GM19397 (cell line): ENCODE measurements around the gene MPG.
"Not testable (repeated sequence)": the region's sequence is repeated elsewhere in the genome, so short reads cannot be mapped to it uniquely, and the experiment has no call there.

ENCODE experiments used
- ATAC-seq: cut with Tn5 transposase; IDR thresholded peaks from one replicate; pipeline ENCODE4 v1.9.1; 2021; ENCODE audit warnings: mild to moderate bottlenecking, moderate library complexity; ENCODE audit not compliant: unreplicated experiment

Gene MPG, protein sequence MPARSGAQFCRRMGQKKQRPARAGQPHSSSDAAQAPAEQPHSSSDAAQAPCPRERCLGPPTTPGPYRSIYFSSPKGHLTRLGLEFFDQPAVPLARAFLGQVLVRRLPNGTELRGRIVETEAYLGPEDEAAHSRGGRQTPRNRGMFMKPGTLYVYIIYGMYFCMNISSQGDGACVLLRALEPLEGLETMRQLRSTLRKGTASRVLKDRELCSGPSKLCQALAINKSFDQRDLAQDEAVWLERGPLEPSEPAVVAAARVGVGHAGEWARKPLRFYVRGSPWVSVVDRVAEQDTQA

GRCh38 chr16:77807-78443, at the start of gene MPG:
Gene MPG, plus strand, starts transcription at chr16:78225. Its CDS starts 85 bp downstream, at chr16:78310.
- peak; percentile 77 for ATAC-seq

- not testable (repeated sequence) for ATAC-seq
Observed at GRCh38 chr16:30627-31026, 47.4 kb upstream of the MPG start.

- ATAC-seq = not testable (repeated sequence)
Observed at GRCh38 chr16:33154-33876, 44.7 kb upstream of the MPG start.

DNA sequence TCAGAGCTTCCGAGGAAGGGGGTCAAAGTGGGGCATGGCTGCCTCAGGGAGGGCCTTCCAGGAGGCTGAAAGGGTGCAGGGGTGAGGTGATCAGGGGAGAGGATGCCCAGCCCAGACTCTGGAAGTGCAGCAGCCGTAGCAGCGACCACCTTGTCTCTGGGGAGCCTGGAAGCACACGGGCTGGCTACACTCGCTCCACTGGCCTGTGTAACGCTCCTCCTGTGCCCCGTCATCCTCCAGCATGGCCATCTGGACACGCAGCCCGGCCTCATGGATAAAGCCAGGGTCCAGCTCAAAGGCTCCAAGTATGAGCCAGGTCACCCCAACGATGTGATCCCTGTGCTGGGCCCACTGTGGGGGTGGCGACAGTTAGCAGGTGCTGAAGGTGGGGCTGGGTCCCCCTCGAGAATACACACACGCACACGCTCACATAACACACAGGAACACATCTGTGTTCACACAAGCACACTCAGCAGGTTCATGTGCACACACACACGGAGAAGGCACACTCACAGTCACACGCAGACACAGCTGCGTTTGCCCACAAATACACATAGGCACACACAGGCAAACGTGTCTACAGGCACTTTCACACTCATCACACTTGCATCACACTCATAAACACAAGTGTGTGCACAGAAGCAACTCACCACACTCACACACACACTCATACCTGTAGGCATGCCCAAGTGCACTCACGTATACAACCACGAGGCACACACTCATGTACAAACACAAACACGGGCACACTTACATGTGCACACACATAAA, 44.0 kb upstream of the MPG start:
- no peak for ATAC-seq

DNA sequence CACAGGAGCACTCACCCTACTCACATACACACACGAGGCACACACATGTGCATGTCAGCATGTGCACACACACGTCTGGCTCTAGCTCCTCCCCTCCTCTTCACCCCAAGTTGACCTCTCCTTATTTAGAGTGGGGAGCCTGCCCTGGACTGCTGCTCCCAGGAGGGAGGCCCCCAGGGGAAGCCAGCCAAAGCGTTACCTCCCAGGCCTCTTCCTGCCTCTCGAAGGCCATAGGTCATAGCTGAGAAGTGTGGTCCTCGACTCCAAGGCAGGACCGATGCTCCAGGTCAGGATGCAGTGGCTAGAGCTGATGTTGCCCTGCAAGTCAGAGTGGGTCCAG, 43.4 kb upstream of the MPG start:
- no peak for ATAC-seq

GRCh38 chr16:35011-35677, 42.9 kb upstream of the MPG start:
- no peak for ATAC-seq

GRCh38 chr16:35678-36305, 42.2 kb upstream of the MPG start:
- ATAC-seq = no peak

DNA sequence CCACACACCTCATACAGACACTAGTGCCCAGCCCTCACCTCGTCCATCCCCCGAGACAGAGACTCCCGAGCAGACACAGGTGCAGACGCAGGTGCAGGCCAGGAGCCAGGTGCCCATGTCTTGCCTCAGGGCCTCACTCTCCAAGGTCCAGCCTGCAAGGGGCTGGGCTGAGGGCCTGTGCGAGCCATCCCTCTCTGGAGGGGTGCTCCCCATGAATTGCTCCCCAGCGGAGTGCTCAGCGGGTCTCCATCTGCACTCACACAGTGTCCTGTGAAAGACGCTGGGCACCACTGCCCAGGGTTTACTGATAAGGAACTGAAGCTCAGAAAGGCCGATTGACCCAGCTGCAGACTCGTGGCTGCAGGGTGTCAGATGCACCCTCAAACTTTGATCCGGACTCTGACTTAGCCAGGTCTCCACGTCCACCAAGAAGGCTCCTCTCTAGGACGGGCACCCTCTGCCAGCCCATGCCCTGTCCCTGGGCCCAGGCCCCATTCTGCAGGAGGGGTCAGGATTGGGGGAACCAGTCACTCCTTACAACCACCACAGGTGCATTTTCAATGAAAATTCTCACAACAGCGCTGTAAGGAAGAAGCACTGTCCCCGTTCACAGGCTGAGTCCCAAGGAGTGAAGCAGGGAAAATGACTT, 41.6 kb upstream of the MPG start:
- ATAC-seq = no peak

GRCh38 chr16:37511-37910, 40.5 kb upstream of the MPG start:
- no peak for ATAC-seq

GRCh38 chr16:38206-38605, 39.8 kb upstream of the MPG start:
- not testable (repeated sequence) for ATAC-seq

GRCh38 chr16:38941-39892, 38.8 kb upstream of the MPG start:
- peak; percentile 63 for ATAC-seq

- ATAC-seq = no peak
Observed at GRCh38 chr16:41439-42068, 36.5 kb upstream of the MPG start.

DNA sequence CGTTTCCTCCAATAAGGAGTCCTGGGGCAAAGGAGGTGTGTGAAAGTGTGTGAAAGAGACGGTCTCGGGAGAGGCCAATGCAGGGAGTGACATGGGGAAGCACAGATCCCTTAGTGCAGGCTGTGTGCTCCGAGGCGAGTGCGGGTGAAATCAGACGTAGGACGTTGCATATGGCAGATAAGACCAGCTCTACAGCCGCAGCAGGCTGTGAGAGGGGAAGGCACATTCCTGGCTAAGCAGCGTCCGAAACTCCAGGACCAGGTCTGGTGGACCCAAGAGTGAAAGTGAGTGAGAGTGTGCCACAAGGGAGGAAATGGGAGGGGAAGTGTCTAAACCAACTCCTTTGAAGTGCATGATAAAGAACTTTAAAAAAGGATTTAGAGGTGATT, 36.0 kb upstream of the MPG start:
- no peak for ATAC-seq

GRCh38 chr16:42691-43090, 35.3 kb upstream of the MPG start:
- ATAC-seq = no peak

DNA sequence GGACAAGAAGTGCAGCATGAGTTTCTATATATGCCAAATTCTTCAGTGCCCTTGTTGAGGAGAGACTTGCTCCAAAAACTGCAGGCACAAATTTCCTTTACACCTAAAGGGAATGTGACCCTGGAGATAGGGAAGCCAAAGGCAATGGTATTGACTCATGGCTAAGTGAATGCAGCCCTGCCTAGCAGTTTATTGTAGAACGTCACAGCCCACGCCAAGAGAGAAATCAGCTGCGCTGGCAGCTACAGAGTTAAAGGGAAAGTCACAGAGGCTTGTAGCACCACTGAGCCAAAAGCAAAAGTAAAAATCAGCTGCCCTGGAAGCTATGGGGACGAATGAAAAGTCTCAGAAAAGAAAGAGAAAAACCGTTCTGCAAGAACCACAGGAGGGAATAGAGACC, 34.7 kb upstream of the MPG start:
- no peak for ATAC-seq

- no peak for ATAC-seq
Observed at GRCh38 chr16:44655-45054, 33.4 kb upstream of the MPG start.

DNA sequence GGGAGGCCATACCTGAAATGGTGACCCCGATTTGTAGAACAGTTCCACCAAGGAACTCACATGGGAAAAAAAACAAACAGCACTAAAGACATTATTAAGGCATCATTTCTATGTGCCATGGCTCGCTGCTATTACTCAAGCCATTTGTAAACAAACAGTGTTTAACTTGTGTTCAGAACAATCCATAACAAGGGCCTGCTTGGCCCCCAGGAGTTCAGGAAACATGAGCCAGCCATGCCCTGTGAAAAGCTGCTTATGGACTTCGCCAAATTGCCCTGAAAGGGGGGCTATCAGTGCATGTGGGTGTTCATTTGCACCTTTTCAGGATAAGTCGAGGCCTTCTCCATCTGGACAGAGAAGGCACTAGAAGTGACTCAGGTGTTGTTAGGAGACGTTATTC, 32.6 kb upstream of the MPG start:
- ATAC-seq = no peak

DNA sequence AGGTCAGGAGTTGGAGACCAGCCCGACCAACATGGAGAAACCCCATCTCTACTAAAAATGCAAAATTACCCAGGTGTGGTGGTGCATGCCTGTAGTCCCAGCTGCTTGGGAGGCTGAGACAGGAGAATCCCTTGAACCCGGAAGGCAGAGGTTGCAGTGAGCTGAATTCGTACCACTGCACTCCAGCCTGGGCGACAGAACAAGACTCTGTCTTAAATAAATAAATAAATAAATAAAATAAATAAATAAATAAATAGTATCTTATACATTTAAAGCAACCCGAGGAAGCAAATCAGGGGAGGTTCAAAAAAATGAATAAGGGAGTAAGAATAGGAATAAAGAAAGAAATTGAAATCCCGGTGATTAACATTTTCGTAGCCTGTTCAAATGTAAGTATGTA, 31.5 kb upstream of the MPG start:
- ATAC-seq = not testable (repeated sequence)
